Stimulated activated CD4-positive, alpha-beta T cell treated with anti-CD3 and anti-CD28 coated beads, TNF-alpha, amount 100 ng/mL, for 24 hours (primary cell): ENCODE measurements around the gene CALML3.

ENCODE experiments used
- DNase-seq, 3 experiments: peaks; one replicate each; pipeline ENCODE4 v3.0.0-alpha.2; 2020; ENCODE audit warnings: low read depth in 3 of 3

Gene CALML3

GRCh38 chr10:5538892-5539651, 14.3 kb downstream of the CALML3 start:
- DNase-seq: no peak

GRCh38 chr10:5540080-5540479, 15.3 kb downstream of the CALML3 start:
- no peak for DNase-seq

- DNase-seq: no peak
Observed at GRCh38 chr10:5540891-5541290, 16.1 kb downstream of the CALML3 start.

- no peak for DNase-seq
Observed at GRCh38 chr10:5542100-5542499, 17.3 kb downstream of the CALML3 start.

- no peak for DNase-seq
Observed at GRCh38 chr10:5543623-5544022, 18.9 kb downstream of the CALML3 start.

- no peak for DNase-seq
Observed at GRCh38 chr10:5544216-5544805, 19.6 kb downstream of the CALML3 start.

GRCh38 chr10:5545011-5545410, 20.2 kb downstream of the CALML3 start:
- DNase-seq: no peak

GRCh38 chr10:5545426-5545777, 20.6 kb downstream of the CALML3 start:
- no peak for DNase-seq

- no peak for DNase-seq
Observed at GRCh38 chr10:5545778-5546710, 21.3 kb downstream of the CALML3 start.

- no peak for DNase-seq
Observed at GRCh38 chr10:5546891-5547680, 22.3 kb downstream of the CALML3 start.

- DNase-seq: no peak
Observed at GRCh38 chr10:5547681-5547930, 22.8 kb downstream of the CALML3 start.

GRCh38 chr10:5547931-5548660, 23.3 kb downstream of the CALML3 start:
- no peak for DNase-seq

GRCh38 chr10:5549462-5550249, 24.9 kb downstream of the CALML3 start:
- DNase-seq: no peak

- no peak for DNase-seq
Observed at GRCh38 chr10:5550250-5550545, 25.4 kb downstream of the CALML3 start.

- no peak for DNase-seq
Observed at GRCh38 chr10:5550621-5551530, 26.1 kb downstream of the CALML3 start.

- peak; percentile 30 to 75 (median 42) for DNase-seq
Observed at GRCh38 chr10:5551531-5552375, 27.0 kb downstream of the CALML3 start.

GRCh38 chr10:5552376-5553321, 27.9 kb downstream of the CALML3 start:
- no peak for DNase-seq
